Measurements from ENCODE around the gene NOP53. TPM values are rescaled to one million over a fixed set of nuclear protein-coding genes. Genes with fewer than 3 reads are reported as not detected.

The NOP53 gene
- total RNA-seq, 2 donors from 2014 or later = 189 to 220 TPM

- TF ChIP-seq CTCF (IDR thresholded peaks at IDR 0.05) = peak; percentile 83
- ATAC-seq (ENCODE audit: insufficient number of reproducible peaks, low FRiP score, low read depth) (no peak), DNase-seq (ENCODE audit: low spot score) (peak; percentile 50)
- Histone ChIP-seq H3K27ac (no peak overlapping the region), H3K9me3 (peaks cover 5% of the 10 kb centered on the region), H3K36me3 (peaks cover 6% of the 10 kb centered on the region), H3K27me3 (replicated peaks; ENCODE audit: insufficient read depth) (no peaks in the 10 kb centered on the region), H3K4me3 (no peak overlapping the region), H3K4me1 (ENCODE audit: control insufficient read depth in 1 of 2, low read depth in 2 of 2) (peaks cover 10 to 19% of the 10 kb centered on the region in 2 donors)
These were observed 45.1 kb downstream of the NOP53 start for GRCh38 chr19:47790398-47790814.

DNA sequence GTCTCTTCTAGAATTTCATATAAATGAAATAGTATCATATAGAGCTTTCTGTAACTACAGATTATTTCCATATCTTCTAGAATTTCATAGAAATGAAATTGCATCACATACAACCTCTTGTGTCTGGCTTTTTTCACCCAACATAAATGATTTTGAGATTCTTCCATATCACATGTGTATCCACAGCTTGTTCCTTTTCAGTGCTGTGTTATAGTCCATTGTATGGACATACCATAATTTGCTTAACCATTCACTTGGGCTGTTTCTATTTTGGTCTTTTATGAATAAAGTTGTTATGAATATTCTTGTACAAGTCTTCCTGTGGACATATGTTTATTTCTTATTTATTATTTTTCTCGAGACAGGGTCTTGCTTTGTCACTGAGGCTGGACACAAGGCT lies 47.3 kb downstream of the NOP53 start:
- Histone ChIP-seq H3K4me3 (no peak overlapping the region), H3K36me3 (no peaks in the 10 kb centered on the region), H3K9me3 (peaks cover 5% of the 10 kb centered on the region), H3K27me3 (replicated peaks; ENCODE audit: insufficient read depth) (no peaks in the 10 kb centered on the region), H3K4me1 (ENCODE audit: control insufficient read depth in 1 of 2, low read depth in 2 of 2) (peaks cover 0 to 5% of the 10 kb centered on the region in 2 donors), H3K27ac (no peak overlapping the region)
- DNase-seq (ENCODE audit: low spot score) (no peak), ATAC-seq (ENCODE audit: insufficient number of reproducible peaks, low FRiP score, low read depth) (no peak)
- TF ChIP-seq CTCF (IDR thresholded peaks at IDR 0.05) = no peak

GRCh38 chr19:47794526-47794925 lies 49.2 kb downstream of the NOP53 start:
- H3K27me3 ChIP-seq (replicated peaks; ENCODE audit: insufficient read depth) = no peaks in the 10 kb centered on the region
- H3K4me1 ChIP-seq (ENCODE audit: control insufficient read depth in 1 of 2, low read depth in 2 of 2) = no peaks in the 10 kb centered on the region
- no peak overlapping the region for H3K4me3 ChIP-seq
- no peak overlapping the region for H3K27ac ChIP-seq
- no peak for DNase-seq (ENCODE audit: low spot score)
- H3K9me3 ChIP-seq = peaks cover 5% of the 10 kb centered on the region
- no peaks in the 10 kb centered on the region for H3K36me3 ChIP-seq
- ATAC-seq (ENCODE audit: insufficient number of reproducible peaks, low FRiP score, low read depth) = no peak
- TF ChIP-seq CTCF (IDR thresholded peaks at IDR 0.05) = no peak

DNA sequence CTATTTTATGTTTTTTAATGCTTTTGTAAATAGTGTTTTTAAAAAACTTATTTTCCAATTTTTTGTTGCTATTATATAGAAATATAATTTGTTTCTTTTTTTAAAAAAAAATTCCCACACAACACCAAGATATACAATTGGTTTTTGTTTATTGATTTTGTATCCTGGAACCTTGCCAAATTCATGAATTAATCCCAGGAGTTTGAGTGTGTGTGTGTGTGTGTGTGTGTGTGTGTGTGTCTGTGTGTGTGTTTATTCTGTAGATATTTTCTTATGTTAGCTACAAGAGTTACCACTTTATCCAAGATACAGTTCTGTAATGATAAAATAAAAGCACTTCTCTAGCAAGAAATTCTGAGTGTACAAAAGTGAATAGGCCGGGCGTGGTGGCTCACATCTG lies 51.4 kb downstream of the NOP53 start:
- H3K4me3 ChIP-seq = no peak overlapping the region
- H3K27me3 ChIP-seq (replicated peaks; ENCODE audit: insufficient read depth) = no peaks in the 10 kb centered on the region
- DNase-seq (ENCODE audit: low spot score) (no peak), ATAC-seq (ENCODE audit: insufficient number of reproducible peaks, low FRiP score, low read depth) (no peak)
- no peak for TF ChIP-seq CTCF (IDR thresholded peaks at IDR 0.05)
- H3K4me1 ChIP-seq (ENCODE audit: control insufficient read depth in 1 of 2, low read depth in 2 of 2) = no peaks in the 10 kb centered on the region
- no peak overlapping the region for H3K27ac ChIP-seq
- H3K9me3 ChIP-seq = peaks cover 5% of the 10 kb centered on the region
- no peaks in the 10 kb centered on the region for H3K36me3 ChIP-seq

- no peak for TF ChIP-seq CTCF (IDR thresholded peaks at IDR 0.05)
- no peaks in the 10 kb centered on the region for H3K36me3 ChIP-seq
- no peaks in the 10 kb centered on the region for H3K27me3 ChIP-seq (replicated peaks; ENCODE audit: insufficient read depth)
- DNase-seq (ENCODE audit: low spot score) (no peak), ATAC-seq (ENCODE audit: insufficient number of reproducible peaks, low FRiP score, low read depth) (no peak)
- no peaks in the 10 kb centered on the region for H3K9me3 ChIP-seq
- H3K27ac ChIP-seq = no peak overlapping the region
- no peaks in the 10 kb centered on the region for H3K4me1 ChIP-seq (ENCODE audit: control insufficient read depth in 1 of 2, low read depth in 2 of 2)
- H3K4me3 ChIP-seq = no peak overlapping the region
These were observed 52.9 kb downstream of the NOP53 start for GRCh38 chr19:47797996-47798903.

All from thoracic aorta (tissue), 2 donors.